HG03342 (cell line): ENCODE results near the gene HOXB9.

ENCODE experiments used
- ATAC-seq: cut with Tn5 transposase; IDR thresholded peaks from one replicate; pipeline ENCODE4 v1.9.1; 2021; ENCODE audit warnings: mild to moderate bottlenecking, moderate library complexity; ENCODE audit not compliant: unreplicated experiment

Gene HOXB9

DNA sequence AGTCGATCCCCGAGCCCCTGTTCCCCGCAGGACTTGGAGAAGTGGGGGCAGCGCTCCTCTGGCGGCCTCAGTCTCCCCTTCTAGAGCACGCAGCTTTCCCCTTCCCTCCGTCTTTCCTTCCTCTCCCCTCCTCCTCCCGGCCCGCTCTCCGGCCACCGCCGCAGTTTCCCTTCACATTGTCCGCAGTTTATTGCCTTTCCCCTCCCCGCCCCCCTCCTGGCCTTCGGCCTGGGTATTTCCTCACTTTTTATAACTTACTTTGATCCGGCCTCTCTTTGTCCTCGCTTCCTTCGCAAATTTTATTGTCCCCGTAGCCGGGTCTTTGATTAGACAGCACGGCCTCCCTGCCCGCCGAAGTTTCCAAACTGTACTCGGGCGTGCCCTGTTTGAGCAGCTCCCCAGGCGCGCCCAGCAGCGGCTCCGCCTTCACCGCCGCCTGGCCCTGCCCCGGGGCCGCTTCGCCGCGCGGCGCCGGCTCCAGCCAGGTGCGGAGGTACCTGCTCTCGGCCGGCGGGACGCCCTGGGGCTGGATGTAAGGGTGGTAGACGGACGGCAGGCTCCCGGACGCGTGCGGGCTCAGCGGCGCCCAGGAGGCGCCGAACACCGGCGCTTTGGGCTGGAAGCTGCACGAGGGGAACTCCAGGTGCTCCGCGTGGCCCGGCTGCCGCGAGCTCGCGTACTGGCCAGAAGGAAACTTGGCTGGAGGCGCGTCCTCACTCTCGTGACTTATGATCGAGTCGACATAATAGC lies 488 bp downstream of the HOXB9 start:
- no peak for ATAC-seq

DNA sequence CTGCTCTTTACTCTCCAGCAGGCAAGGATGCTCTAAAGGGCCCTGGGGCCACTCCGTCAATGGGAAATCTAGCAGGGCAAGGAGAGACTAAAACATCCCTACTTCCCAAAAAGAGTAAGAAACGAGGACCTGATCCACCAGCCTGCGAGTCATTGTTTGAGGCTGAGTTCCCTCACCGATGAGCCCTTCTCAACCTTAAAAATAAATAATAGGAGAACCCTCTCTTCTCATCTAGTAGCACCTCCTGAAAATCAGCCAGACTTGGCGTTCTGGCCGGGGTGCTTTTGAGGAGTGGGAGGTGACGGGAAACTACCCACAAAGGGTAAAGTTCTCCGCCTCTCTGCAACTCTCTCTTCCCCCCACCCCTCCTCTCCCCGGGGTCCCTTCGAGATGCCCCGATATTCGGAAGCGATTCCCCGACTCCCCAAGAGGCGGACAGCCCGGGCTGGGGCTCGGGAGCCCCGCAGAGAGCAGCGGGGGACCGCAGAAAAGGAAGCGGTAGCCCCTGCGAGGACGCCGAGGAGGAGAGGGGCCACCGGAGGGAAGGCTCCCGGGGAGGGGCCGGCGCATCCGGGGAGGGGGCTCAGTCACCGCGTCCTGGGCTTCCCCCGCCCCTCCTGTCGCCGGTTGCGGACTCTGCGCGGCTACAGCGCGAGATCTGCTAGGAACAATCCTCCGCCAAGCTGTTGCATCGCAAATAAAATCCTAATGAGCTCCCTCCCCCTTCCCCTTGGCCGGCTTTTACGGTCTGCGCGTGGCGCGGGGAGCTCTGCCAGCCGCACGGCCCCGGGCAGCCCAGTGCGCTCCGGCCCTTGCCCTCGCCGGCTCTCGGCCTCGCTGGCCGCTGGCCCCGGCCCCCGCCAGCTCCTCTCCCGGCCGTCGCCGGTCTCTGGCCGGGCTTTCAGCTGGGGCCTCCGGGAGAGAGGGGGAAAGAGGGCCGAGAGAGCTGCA lies 1.3 kb downstream of the HOXB9 start:
- ATAC-seq: no peak

DNA sequence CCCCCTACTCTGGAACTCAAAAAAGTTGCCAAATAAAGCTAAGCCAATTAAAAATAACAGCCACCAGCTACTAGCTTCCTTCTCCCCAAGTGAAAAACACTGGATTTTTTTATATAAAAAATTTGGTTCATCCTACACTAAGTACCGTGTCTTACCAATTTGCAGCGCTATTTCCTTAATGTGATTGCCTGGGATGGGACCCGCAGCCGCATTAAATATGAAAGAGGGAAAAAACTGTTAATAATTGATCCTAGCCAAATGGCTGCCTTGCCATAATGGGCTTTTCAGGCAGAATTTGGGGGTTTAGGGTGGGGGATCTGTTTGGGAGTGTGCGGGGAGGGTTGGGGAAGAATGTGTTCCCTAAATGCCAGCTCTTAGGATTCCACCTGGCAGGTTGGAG lies 2.0 kb downstream of the HOXB9 start:
- ATAC-seq: no peak

DNA sequence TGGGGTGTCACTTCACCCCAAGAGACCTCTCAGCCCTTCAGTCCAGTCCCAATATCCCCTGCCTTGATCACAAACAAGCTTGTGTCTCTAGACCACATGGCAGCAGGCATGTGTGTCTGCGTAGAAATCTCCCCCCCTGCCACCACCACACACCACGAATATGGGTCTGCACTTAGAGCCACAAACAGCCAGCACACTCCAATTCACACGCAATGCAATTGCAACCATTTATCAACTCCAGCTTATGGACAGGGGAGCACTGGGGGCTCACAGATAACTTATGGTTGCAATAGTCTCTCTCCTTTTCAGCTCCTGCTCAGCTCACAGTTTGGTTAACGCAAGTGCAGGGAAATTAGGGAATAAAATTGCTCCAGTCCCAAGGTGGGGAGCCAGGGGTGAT lies 2.6 kb downstream of the HOXB9 start:
- no peak for ATAC-seq

DNA sequence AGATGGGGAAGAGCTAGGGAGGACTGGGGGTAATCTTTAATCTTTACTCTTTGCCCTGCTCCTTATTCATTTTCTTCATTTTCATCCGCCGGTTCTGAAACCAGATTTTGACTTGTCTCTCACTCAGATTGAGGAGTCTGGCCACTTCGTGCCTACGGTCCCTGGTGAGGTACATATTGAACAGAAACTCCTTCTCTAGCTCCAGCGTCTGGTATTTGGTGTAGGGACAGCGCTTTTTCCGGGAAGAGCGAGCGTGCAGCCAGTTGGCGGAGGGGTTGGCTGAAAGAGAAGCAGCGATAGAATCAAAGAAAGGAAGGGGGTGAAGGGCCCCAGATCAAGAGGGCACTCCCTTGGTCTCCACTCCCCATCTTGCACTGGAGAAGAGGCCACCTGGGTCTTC lies 3.3 kb downstream of the HOXB9 start:
- no peak for ATAC-seq

DNA sequence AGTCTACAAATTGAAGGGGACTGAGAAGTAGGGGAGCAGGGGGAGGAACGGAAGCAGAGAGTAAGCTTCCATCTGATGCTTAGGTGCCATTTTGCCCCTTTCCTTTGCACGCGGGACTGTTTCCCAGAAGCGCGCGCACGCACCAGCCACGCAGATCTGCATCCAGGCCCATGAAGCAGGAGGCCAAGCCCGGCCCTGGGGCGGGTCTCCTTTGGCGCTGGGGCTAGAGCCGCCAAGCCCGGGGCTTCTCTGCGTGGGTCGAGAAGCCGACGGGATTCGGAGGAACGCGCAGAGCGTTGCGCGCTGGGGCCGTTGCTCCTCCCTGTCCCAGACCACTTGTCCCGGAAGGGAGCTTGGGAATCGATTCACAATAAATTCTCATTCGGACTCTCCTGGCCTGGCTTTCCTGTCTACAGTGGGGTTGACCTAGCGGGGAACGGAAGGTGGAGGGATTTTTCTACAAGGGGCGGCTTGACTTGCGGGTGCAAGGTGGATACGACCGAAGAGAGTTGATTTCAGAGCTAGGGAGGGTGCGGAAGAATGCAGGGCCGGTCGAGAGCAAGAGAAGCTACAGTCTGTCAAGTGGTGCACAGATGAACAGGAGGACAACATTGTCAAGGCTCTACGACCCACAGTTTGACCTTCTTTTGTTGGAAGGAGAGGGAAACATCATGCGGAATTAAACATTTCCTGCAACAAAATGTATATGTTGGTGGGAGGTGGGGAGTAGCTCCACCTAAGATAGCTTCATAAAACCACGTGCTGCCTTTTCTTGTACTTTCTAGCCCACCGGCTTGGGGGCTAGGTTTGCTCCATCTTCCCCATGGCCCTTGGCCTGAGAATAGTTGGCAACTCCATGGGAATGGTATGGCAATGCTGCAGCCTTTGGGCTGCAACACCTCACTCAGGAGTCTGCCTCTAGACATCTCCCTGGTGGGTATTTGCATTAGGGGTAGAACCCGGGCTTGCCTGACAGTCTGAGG lies 4.5 kb downstream of the HOXB9 start:
- no peak for ATAC-seq

DNA sequence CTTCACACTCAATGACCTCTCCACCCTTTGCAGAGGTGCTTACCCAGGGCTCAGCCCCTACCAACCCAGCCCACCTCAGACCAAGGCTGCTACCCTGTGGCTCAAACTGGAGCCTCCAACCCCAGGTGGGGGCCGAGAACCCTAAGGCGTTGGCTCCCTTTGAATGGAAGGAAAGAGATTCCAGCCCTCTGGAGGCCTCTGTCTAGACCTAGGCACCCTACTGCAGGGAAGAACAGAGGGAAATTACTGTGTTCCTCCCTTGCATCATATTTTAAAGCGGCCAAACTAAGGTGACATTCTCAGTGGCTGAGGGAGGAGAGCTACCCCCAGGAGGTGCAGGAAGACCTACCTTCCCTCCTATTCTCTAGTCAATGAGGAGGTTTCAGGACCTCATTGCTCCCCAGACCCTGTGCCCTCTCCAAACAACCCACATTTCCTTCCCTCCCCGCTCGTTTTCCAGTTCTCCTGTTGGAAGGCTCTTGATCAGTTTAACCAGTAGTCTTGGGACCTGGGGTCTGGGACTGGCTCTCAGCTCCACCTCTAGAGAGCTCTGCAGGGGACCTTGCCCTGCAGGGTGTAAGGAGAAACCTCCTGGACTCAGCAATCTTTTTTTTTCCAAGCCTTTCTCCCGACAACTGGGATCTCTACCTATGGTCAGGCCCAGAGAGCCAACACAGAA lies 5.6 kb downstream of the HOXB9 start:
- ATAC-seq: no peak

DNA sequence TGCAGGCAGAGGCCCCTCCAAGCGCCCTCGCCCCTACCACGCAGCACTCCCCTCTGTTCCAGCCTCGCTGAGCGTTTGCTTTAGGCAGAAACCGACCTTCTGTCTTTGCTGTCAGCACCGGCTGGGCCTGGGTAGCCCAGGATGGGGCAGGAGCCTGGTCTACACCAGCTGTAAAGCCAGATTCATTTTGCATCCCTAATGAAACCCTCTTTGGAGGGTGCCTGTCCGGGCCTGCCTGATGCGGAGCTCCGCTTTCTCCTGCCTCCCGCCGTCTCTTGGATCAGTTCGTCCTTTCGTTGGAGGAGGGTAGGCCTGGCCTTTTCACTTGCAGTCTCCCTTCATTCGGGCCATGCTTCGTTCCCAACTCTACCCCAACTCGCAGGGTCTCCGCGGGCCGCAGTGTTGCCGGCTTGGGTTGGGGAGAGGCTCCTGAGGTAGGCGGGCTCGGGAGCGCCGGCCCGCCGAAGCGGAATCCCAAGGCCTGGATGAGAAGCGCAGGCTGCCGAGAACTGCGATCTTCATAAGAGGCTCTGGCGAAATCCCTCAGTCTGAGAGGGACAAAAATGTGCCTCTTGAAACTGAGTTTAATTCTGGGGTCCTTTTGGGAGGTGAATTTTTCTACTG lies 6.2 kb downstream of the HOXB9 start:
- no peak for ATAC-seq

DNA sequence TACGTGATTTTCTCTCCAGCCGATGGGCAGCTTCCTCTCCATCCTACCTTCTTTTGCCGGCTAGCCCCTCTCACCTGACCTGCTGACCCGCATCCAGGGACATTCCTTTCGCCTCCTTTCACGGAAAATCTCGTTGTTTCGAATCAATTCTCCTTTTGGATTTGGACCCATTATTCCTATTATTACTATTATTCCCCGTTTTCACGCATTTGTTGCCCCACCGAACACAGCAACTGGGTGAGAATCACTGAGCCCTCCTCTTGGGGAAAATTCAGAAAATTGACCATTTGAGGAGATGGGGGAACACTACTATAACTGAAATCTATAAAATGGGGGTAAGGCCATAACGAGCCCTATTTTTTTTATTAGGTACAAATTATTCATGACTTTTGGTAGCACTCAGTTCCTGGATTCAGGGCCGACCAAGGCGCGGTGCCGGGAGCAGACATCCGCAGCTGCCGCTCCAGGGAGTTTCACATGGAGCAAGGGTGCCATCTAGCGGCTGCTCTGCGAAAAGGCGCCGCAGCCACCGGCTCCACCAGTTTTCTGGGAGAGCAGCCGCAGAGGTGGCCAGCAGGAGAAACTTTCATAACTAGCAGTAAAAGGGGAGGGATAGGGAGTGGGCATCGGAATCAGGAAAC lies 7.8 kb downstream of the HOXB9 start:
- ATAC-seq: no peak

DNA sequence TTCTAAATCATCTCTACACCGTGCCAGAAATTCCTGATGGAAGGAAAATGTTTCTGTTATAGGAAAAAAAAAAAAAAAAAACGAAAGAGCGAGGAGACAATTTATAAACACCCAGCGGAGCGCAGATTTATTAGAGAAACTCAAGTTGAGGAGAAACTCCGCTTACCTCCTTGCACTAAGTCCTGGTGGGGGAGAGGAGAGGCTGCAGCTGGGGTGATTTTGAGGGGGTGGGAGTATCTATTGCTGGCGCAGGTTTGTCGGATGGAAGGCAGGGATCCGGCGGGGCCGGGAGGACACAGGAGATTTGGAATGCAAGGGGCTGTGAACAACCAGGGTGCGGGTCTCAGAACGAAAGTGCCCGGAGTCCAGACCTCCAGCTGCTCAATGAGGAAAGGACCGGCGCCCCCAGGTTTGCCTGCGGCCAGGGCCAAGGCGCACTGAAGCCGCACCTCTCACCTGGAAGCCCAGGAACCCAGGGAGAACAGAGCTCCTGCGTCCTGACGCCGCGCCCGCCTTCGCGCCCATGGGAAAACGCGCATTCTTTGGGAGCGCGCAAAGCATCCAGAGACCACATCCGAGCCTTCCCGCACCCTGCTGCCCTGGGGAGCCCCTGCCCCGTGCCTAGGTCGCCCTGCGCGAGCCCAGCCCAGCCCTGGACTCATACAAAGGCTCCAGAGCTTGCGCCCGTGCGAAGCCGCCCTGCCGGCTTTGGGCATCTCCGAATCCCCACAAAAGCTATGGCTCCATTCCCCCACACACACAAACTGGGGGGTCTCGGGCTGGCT lies 8.5 kb downstream of the HOXB9 start:
- ATAC-seq: no peak

DNA sequence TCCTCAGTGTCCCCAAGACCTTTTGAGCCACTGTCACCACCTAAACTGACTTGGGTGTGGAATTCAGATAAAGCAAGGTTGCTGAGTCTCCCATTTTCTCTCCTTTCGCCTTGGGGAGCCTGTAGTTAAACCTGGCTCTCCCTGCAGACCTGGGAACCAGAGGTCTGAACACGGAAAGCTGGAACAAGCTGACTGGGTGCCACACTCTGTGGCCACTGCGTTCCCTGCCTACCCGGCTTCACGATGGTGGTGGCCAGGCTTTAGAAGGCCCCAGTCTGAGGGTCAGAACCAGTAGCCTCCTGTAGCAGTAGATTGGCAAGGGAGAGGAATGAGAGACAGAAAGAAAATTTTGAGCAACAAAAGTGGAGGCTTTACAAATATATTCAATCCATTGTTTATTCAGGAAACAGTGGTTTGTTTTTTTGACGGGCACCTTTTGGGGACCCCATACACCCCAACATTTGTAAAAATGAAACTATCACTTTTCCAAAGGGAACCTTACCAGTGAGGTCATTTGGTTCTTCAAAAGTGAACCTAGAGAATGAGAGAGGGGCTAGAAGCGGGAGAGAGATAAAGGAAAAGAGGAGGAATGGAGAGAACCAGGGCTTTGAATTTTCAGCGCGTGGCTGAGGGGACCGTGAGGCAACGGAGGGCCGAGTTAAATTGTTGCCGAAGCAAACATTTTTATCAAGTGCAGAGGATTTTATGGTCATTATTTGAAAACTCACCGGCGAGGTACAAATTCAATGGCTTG lies 9.3 kb downstream of the HOXB9 start:
- ATAC-seq: no peak

DNA sequence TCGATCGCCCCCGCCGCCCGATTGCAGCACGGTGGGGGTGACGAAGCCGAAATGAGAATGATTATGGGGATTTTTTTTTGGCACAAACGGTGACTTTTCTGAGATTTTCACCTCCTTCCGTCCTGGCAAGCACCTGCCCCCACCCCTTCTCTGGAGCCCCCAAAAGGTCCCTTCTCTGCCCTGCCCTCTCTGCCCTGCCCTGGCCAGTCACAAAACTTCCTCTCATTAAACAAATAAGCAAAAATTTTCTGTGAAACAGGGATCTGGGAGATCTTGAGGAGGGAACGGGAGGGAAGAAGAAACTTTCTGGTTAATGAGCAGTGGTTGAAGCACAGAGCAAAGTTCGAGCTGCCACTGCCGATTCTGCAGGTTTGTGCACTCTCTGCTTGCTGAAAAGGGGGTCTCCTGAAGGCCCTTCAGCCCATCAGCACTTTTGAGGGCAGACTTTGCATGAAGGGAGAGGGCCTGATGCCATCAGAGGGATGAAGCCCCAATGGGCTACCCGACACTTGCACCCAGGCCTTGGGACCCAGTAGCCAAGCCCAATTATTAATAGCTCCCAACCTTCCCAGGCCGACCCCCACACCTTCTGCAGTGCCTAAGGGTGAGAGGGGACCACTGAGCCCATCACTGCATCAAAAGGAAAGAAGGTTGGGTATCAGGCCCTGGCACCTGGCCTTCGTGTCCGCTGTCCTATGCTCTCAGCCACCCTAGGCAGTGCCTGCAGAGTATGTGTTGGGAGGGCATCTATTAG lies 10.0 kb downstream of the HOXB9 start:
- ATAC-seq: no peak

DNA sequence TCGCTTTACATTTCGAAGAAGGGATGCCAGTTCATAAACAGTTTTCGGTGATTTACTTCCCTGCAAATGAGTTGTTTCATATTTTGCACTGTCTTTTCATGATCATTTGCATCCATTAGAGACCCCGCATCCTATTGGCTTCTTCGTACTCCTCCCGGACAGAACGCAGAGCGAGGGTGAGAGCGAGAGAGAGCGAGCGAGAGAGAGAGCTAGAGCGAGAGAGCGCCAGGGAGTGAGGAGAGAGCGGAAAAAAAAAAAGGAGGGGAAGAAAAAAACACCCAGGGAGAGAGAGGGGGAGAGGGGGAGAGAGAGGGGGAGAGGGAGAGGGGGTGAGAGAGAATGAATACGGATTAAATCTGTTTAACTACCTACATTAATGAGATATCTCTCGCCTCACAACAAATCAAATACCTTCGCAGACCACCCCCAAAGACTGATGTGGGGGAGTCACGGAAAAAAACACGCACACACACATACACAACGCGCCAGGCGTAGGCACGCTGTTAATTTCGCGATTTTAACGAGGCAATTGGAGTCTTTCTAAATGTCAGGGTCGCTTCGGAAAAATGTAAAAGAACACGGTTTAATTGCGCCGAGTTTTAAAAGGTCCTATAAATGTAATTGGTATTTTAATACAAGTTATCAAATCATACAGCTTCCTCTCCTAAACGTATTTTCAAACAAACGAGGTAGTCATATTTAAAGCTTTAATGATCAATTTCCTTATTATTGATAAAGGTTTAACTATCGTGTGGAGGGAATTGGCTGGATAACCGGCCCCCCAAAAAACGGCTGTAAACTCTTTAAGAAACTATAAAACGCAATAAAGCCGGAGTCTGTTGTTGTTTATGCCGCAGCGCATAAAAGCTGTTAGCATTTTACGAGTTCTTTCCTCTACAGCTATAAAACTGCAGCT lies 10.9 kb downstream of the HOXB9 start, which contains the start of gene HOXB8:
TSS of gene HOXB8 (minus strand) at position 246 of the 916 bp plus-strand sequence. CDS start 588 bp downstream, outside the sequence.
- ATAC-seq: no peak

DNA sequence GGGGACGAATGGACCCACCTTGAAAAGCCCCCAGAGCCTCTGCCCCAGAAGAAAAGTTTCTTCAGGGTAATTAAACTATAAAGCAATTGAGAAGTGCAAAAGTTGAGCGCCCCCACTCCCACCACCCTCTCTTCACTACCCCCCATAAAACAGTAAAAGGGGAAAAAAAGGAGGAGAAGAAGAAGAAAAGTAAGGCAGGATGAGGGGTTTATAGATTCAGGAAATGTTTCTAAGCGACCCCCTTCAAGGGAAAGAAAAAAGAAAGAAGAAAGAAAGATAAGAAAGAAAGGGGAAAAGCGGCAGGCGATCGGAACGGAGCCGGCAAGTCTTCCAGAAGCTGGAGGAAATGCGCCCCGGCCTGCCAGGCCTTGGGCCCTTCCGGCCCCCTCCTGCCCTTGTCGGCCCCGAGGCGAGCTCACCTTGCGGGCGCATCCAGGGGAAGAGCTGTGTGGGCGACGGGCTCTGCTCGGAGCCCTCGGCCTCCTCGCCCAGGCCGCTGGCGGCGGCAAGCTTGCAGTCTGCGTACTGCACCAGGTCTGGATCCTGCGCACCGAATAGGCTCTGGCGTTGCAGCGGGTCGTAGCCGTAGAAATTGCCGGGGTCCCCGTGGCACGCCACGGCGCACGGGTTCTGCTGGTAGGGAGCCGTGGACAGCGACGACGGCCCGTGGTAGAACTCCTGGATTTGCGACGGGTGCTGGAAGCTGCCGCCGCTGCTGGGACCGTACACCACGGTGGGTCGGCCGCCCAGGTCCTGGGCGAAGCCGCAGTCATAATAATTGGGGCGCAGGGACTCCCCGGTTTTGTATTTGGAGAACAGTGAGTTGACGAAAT lies 12.1 kb downstream of the HOXB9 start:
- ATAC-seq: no peak
